Cortex of kidney (tissue), 1 donor: ENCODE measurements around the gene FBXL13.
"Not testable (repeated sequence)": the region's sequence is repeated elsewhere in the genome, so short reads cannot be mapped to it uniquely, and the experiment has no call there.

ENCODE experiments used
- DNase-seq: peaks from one replicate; lab custom pipeline; 2025; lab: John Stamatoyannopoulos, UW

The FBXL13 gene

GRCh38 chr7:103023578-103023977 lies 51.0 kb downstream of the FBXL13 start:
- DNase-seq: not testable (repeated sequence)

- DNase-seq: not testable (repeated sequence)
These were observed 53.1 kb downstream of the FBXL13 start for GRCh38 chr7:103021490-103021889.

- not testable (repeated sequence) for DNase-seq
These were observed 53.7 kb downstream of the FBXL13 start for GRCh38 chr7:103020876-103021275.

GRCh38 chr7:103018295-103018694 lies 56.3 kb downstream of the FBXL13 start:
- DNase-seq: not testable (repeated sequence)

- DNase-seq: no peak
These were observed 62.9 kb downstream of the FBXL13 start for GRCh38 chr7:103011650-103012049.

- no peak for DNase-seq
These were observed 64.4 kb downstream of the FBXL13 start for GRCh38 chr7:103010211-103010610.

- DNase-seq: no peak
These were observed 65.0 kb downstream of the FBXL13 start for GRCh38 chr7:103009466-103010185.

- DNase-seq: no peak
These were observed 71.6 kb downstream of the FBXL13 start for GRCh38 chr7:103003004-103003403.

GRCh38 chr7:103001210-103001609 lies 73.4 kb downstream of the FBXL13 start:
- DNase-seq: no peak

- no peak for DNase-seq
These were observed 77.6 kb downstream of the FBXL13 start for GRCh38 chr7:102996957-102997356.

GRCh38 chr7:102995609-102996008 lies 79.0 kb downstream of the FBXL13 start:
- not testable (repeated sequence) for DNase-seq

GRCh38 chr7:102994567-102994966 lies 80.0 kb downstream of the FBXL13 start:
- no peak for DNase-seq

- no peak for DNase-seq
These were observed 80.9 kb downstream of the FBXL13 start for GRCh38 chr7:102993718-102994029.

- no peak for DNase-seq
These were observed 81.5 kb downstream of the FBXL13 start for GRCh38 chr7:102992938-102993717.

GRCh38 chr7:102992509-102992937 lies 82.1 kb downstream of the FBXL13 start:
- no peak for DNase-seq

GRCh38 chr7:102991540-102992214 lies 82.9 kb downstream of the FBXL13 start:
- no peak for DNase-seq

GRCh38 chr7:102991077-102991539 lies 83.5 kb downstream of the FBXL13 start:
- DNase-seq: no peak

- no peak for DNase-seq
These were observed 84.0 kb downstream of the FBXL13 start for GRCh38 chr7:102990642-102991041.

GRCh38 chr7:102988631-102989560 lies 85.7 kb downstream of the FBXL13 start:
- DNase-seq: no peak

GRCh38 chr7:102988088-102988487 lies 86.5 kb downstream of the FBXL13 start:
- no peak for DNase-seq

- no peak for DNase-seq
These were observed 89.3 kb downstream of the FBXL13 start for GRCh38 chr7:102985176-102985783.
